Liver (tissue), 9 donors: ENCODE measurements around the gene TRDMT1. TPM values are rescaled to one million over a fixed set of nuclear protein-coding genes. Genes with fewer than 3 reads are reported as not detected.

Experiments
- DNase-seq: peaks from one replicate; pipeline ENCODE4 v3.0.0-alpha.2; 2017; ENCODE audit warnings: low spot score
- H3K27ac ChIP-seq, 2 donors: one replicate each; pipeline ENCODE4 v1.7.0; 2013; ENCODE audit warnings: inconsistent platforms in 2 of 2, low read length in 2 of 2, control low read depth in 1 of 2, low read depth in 1 of 2, mild to moderate bottlenecking in 1 of 2
- H3K27me3 ChIP-seq, 4 donors: one replicate each; pipeline versions ENCODE4 v1.6.1 to v1.7.0; 2013; ENCODE audit warnings: low read length in 3 of 4, inconsistent platforms in 1 of 4, mild to moderate bottlenecking in 1 of 4, moderate library complexity in 1 of 4; ENCODE audit not compliant: control insufficient read depth in 4 of 4, insufficient read depth in 4 of 4
- H3K36me3 ChIP-seq, 4 donors: one replicate each; pipeline versions ENCODE4 v1.6.1 to v1.7.0; 2013; ENCODE audit warnings: low read length in 3 of 4, mild to moderate bottlenecking in 3 of 4, low read depth in 1 of 4, moderate library complexity in 1 of 4; ENCODE audit not compliant: control insufficient read depth in 4 of 4, insufficient read depth in 3 of 4
- H3K4me1 ChIP-seq, 4 donors: one replicate each; pipeline versions ENCODE4 v1.6.1 to v1.7.0; 2013; ENCODE audit warnings: low read length in 3 of 4, mild to moderate bottlenecking in 3 of 4, moderate library complexity in 1 of 4; ENCODE audit not compliant: control insufficient read depth in 4 of 4, insufficient read depth in 4 of 4
- H3K4me3 ChIP-seq, 3 donors: one replicate each; pipeline versions ENCODE4 v1.6.1 to v1.7.0; 2013; ENCODE audit warnings: low read length in 3 of 3, control low read depth in 1 of 3, low read depth in 1 of 3, mild to moderate bottlenecking in 1 of 3
- H3K9ac ChIP-seq, 2 donors: one replicate each; pipeline ENCODE4 v1.7.0; 2013; ENCODE audit warnings: low read length in 2 of 2, mild to moderate bottlenecking in 2 of 2, moderate library complexity in 2 of 2, control low read depth in 1 of 2, low read depth in 1 of 2
- H3K9me3 ChIP-seq, 4 donors: one replicate each; pipeline versions ENCODE4 v1.6.1 to v1.7.0; 2013; ENCODE audit warnings: low read length in 3 of 4; ENCODE audit not compliant: control insufficient read depth in 4 of 4
- EGR1 ChIP-seq, 2 donors: IDR thresholded peaks; 2 replicates each; pipeline ENCODE4 v1.6.1; 2016 to 2018; ENCODE audit warnings: antibody characterized with exemption in 2 of 2, low read depth in 2 of 2
- FOXA1 ChIP-seq: IDR thresholded peaks from 2 replicates; pipeline ENCODE4 v1.6.1; 2016; ENCODE audit warnings: antibody characterized with exemption
- GABPA ChIP-seq, 2 donors: IDR thresholded peaks in 1 of 2; conservative IDR thresholded peaks in 1 of 2; 2 replicates each; pipeline ENCODE4 v1.6.1; 2016; ENCODE audit warnings: antibody characterized with exemption in 2 of 2, mild to moderate bottlenecking in 1 of 2, moderate library complexity in 1 of 2
- HNF4A ChIP-seq, 2 donors: conservative IDR thresholded peaks; 2 replicates each; pipeline ENCODE4 v1.6.1; 2016; ENCODE audit warnings: antibody characterized with exemption in 2 of 2, mild to moderate bottlenecking in 2 of 2
- HNF4G ChIP-seq: IDR thresholded peaks from 2 replicates; pipeline ENCODE4 v1.6.1; 2016; ENCODE audit warnings: antibody characterized with exemption
- JUND ChIP-seq, 2 donors: IDR thresholded peaks; 2 replicates each; pipeline ENCODE4 v1.6.1; 2016; ENCODE audit warnings: antibody characterized with exemption in 2 of 2
- NR2F2 ChIP-seq: IDR thresholded peaks from 2 replicates; pipeline ENCODE4 v1.6.1; 2016; ENCODE audit warnings: antibody characterized with exemption
- RXRA ChIP-seq, 2 donors: IDR thresholded peaks; 2 replicates each; pipeline ENCODE4 v1.6.1; 2017 to 2018; ENCODE audit warnings: antibody characterized with exemption in 2 of 2, mild to moderate bottlenecking in 1 of 2
- TAF1 ChIP-seq: conservative IDR thresholded peaks from 2 replicates; pipeline ENCODE4 v1.6.1; 2016; ENCODE audit warnings: antibody characterized with exemption, mild to moderate bottlenecking
- YY1 ChIP-seq: IDR thresholded peaks from 2 replicates; pipeline ENCODE4 v1.6.1; 2016; ENCODE audit warnings: antibody characterized with exemption, mild to moderate bottlenecking
- WGBS: extraction: QIAGEN DNeasy Blood & Tissue Kit; methylation state at CpG from one replicate; pipeline ENCODE4 v1.1.7; 2013; 5-methylcytosine and 5-hydroxymethylcytosine counted together
- polyA plus RNA-seq, 2 donors: library from polyadenylated mRNA; stranded (reverse) in 1 of 2; unstranded in 1 of 2; fragments of 200-250 nt in 1 of 2; fragments of >200 nt in 1 of 2; fragmentation: Nextera tagmentation in 1 of 2; extraction: Ambion mirVana in 1 of 2; gene quantifications; one replicate each; pipeline versions ENCODE4 v1.2.1 to v1.2.3, GENCODE V29; 2013 to 2015
- total RNA-seq, 2 donors: library from RNA; depleted of rRNA; stranded (reverse); fragments of >200 nt; gene quantifications; one replicate each; pipeline ENCODE4 v1.2.3, GENCODE V29; 2014
- TF ChIP-seq, protein P1 (sequence below): IDR thresholded peaks from 2 replicates; pipeline ENCODE4 v1.6.1; 2016; ENCODE audit warnings: antibody characterized with exemption
- TF ChIP-seq, protein P2 (sequence below): IDR thresholded peaks from 2 replicates; pipeline ENCODE4 v1.6.1; 2016; ENCODE audit warnings: antibody characterized with exemption
- TF ChIP-seq, protein P3 (sequence below): IDR thresholded peaks from 2 replicates; pipeline ENCODE4 v1.6.1; 2016; ENCODE audit warnings: antibody characterized with exemption, mild to moderate bottlenecking
- TF ChIP-seq, protein P4 (sequence below): fragments of 150-350 bp; IDR thresholded peaks from 2 replicates; pipeline ENCODE4 v1.5.1; 2017; ENCODE audit warnings: improper control_type of control experiment, low read depth, low read length; ENCODE audit not compliant: missing input control
- TF ChIP-seq, protein P5 (sequence below): IDR thresholded peaks from 2 replicates; pipeline ENCODE4 v1.6.1; 2016; ENCODE audit warnings: antibody characterized with exemption
- donor health status: healthy.
- donor health status: healthy.
- donor health status: healthy.
- donor health status: healthy.
- donor health status: healthy.

The TRDMT1 gene
- total and polyA plus RNA-seq, 4 donors: 0.38 to 2.4 (median 1.1) TPM

DNA sequence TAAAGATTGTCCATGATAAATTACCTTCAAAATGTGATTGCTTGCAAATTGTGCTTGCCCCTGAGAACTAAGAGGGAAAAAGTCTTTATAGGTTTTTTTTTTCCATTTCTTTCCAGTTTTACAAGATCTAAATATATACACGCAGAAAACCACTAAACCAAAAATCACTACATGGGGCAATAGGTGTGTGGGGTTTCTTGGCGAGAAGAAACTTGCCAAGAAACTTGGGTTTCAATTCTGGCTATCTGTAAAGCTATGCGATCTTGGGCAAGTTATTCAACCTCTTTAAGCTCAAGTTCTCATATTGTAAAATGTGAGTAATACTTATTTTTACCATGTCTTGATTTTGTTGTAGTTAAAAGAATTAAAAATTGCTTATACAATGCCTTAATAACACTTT lies 88.9 kb downstream of the TRDMT1 start:
- Histone ChIP-seq H3K9me3 (no peaks in the 10 kb centered on the region), H3K4me1 (no peaks in the 10 kb centered on the region), H3K4me3 (no peak overlapping the region), H3K27ac (no peak overlapping the region), H3K27me3 (no peaks in the 10 kb centered on the region), H3K36me3 (no peaks in the 10 kb centered on the region), H3K9ac (no peak overlapping the region)
- TF ChIP-seq JUND (IDR thresholded peaks at IDR 0.05) (no peak), HNF4G (no peak), HNF4A (conservative IDR thresholded peaks at IDR 0.05) (no peak), TAF1 (no peak), YY1 (no peak), EGR1 (IDR thresholded peaks at IDR 0.05; ENCODE audit: low read depth in 2 of 2) (no peak), RXRA (IDR thresholded peaks at IDR 0.05) (no peak), NR2F2 (no peak)
- TF ChIP-seq, protein P1, sequence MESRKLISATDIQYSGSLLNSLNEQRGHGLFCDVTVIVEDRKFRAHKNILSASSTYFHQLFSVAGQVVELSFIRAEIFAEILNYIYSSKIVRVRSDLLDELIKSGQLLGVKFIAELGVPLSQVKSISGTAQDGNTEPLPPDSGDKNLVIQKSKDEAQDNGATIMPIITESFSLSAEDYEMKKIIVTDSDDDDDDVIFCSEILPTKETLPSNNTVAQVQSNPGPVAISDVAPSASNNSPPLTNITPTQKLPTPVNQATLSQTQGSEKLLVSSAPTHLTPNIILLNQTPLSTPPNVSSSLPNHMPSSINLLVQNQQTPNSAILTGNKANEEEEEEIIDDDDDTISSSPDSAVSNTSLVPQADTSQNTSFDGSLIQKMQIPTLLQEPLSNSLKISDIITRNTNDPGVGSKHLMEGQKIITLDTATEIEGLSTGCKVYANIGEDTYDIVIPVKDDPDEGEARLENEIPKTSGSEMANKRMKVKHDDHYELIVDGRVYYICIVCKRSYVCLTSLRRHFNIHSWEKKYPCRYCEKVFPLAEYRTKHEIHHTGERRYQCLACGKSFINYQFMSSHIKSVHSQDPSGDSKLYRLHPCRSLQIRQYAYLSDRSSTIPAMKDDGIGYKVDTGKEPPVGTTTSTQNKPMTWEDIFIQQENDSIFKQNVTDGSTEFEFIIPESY: no peak
- TF ChIP-seq, protein P2, sequence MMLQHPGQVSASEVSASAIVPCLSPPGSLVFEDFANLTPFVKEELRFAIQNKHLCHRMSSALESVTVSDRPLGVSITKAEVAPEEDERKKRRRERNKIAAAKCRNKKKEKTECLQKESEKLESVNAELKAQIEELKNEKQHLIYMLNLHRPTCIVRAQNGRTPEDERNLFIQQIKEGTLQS: no peak
- TF ChIP-seq, protein P3, sequence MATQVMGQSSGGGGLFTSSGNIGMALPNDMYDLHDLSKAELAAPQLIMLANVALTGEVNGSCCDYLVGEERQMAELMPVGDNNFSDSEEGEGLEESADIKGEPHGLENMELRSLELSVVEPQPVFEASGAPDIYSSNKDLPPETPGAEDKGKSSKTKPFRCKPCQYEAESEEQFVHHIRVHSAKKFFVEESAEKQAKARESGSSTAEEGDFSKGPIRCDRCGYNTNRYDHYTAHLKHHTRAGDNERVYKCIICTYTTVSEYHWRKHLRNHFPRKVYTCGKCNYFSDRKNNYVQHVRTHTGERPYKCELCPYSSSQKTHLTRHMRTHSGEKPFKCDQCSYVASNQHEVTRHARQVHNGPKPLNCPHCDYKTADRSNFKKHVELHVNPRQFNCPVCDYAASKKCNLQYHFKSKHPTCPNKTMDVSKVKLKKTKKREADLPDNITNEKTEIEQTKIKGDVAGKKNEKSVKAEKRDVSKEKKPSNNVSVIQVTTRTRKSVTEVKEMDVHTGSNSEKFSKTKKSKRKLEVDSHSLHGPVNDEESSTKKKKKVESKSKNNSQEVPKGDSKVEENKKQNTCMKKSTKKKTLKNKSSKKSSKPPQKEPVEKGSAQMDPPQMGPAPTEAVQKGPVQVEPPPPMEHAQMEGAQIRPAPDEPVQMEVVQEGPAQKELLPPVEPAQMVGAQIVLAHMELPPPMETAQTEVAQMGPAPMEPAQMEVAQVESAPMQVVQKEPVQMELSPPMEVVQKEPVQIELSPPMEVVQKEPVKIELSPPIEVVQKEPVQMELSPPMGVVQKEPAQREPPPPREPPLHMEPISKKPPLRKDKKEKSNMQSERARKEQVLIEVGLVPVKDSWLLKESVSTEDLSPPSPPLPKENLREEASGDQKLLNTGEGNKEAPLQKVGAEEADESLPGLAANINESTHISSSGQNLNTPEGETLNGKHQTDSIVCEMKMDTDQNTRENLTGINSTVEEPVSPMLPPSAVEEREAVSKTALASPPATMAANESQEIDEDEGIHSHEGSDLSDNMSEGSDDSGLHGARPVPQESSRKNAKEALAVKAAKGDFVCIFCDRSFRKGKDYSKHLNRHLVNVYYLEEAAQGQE: no peak
- TF ChIP-seq, protein P4, sequence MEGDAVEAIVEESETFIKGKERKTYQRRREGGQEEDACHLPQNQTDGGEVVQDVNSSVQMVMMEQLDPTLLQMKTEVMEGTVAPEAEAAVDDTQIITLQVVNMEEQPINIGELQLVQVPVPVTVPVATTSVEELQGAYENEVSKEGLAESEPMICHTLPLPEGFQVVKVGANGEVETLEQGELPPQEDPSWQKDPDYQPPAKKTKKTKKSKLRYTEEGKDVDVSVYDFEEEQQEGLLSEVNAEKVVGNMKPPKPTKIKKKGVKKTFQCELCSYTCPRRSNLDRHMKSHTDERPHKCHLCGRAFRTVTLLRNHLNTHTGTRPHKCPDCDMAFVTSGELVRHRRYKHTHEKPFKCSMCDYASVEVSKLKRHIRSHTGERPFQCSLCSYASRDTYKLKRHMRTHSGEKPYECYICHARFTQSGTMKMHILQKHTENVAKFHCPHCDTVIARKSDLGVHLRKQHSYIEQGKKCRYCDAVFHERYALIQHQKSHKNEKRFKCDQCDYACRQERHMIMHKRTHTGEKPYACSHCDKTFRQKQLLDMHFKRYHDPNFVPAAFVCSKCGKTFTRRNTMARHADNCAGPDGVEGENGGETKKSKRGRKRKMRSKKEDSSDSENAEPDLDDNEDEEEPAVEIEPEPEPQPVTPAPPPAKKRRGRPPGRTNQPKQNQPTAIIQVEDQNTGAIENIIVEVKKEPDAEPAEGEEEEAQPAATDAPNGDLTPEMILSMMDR: no peak
- no peak for DNase-seq
- 93% methylated on average over 3 of the region's 3 CpGs for WGBS

DNA sequence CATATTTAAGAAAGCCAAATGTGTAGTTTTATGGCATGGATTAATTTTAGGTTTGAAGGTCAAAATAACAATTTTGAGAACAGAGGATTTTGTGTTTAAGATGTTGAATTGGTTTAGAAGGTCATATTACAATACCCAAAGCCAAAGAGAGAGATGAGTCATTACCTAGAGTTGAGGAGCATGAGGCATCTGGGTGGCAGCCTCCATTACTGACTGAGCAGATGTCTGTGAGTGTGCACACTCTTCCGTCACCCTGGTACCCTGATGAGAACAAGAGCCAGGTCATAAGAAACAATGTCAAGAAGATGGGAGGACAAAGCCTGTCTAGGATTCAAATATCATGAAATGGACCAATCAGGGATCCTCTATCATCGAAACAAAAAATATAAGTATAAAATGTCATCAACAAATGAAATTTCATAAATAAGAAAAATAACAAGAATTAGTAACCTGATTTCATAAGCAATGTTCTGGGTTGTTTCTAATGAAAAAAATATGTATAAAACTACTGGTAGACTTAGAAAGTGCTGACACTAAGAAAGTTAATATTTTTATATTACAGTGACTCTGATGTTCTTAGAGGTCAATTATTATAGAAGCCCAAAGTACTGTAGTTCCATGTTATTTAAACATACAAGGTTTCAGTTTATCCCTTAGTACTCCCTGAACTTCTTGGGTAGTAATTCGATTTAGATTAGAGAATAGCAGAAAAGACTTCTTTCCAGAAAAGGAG lies 91.8 kb downstream of the TRDMT1 start:
- Histone ChIP-seq H3K9me3 (no peaks in the 10 kb centered on the region), H3K4me1 (no peaks in the 10 kb centered on the region), H3K27ac (no peak overlapping the region), H3K36me3 (no peaks in the 10 kb centered on the region), H3K27me3 (no peaks in the 10 kb centered on the region), H3K4me3 (no peak overlapping the region), H3K9ac (no peak overlapping the region)
- DNase-seq: no peak
- 92% methylated on average over 3 of the region's 3 CpGs for WGBS
- TF ChIP-seq, protein P3: no peak
- TF ChIP-seq NR2F2 (no peak), JUND (IDR thresholded peaks at IDR 0.05) (no peak), GABPA (IDR thresholded peaks at IDR 0.05 in 1 of 2, conservative IDR thresholded peaks at IDR 0.05 in 1 of 2) (no peak), EGR1 (IDR thresholded peaks at IDR 0.05; ENCODE audit: low read depth in 2 of 2) (no peak), FOXA1 (no peak), TAF1 (no peak), HNF4A (conservative IDR thresholded peaks at IDR 0.05) (no peak)
- TF ChIP-seq, protein P1: no peak
- TF ChIP-seq, protein P5, sequence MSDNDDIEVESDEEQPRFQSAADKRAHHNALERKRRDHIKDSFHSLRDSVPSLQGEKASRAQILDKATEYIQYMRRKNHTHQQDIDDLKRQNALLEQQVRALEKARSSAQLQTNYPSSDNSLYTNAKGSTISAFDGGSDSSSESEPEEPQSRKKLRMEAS: no peak
